ENCODE data around the gene CCDC3.

The CCDC3 gene

DNA sequence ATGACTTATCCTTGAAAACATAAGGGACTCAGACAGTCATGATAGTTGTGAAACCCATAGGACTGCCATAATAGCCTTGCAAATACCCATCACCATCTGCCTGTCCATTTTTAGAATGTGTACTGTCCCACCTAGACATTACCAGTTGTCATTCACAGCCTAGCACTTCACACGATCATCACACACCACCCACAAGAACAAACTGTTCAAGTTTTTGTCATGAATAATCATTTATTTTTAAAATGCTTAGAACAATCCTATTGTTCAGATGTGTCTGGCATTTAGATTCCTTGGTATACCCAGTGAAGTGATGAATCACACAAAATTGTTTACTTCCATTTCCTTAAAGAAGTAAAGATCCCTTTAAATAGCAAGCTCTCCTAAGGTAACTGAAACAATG lies 46.6 kb downstream of the CCDC3 start:
- Histone ChIP-seq H3K4me3 (no peak overlapping the region), H3K9me3 (no peaks in the 10 kb centered on the region), H3K4me1 (peaks cover 0 to 27% (median 10%) of the 10 kb centered on the region in 4 donors), H3K27ac (no peak overlapping the region), H3K27me3 (no peaks in the 10 kb centered on the region), H3K36me3 (no peaks in the 10 kb centered on the region)
- no peak for DNase-seq
- TF ChIP-seq, protein P1, sequence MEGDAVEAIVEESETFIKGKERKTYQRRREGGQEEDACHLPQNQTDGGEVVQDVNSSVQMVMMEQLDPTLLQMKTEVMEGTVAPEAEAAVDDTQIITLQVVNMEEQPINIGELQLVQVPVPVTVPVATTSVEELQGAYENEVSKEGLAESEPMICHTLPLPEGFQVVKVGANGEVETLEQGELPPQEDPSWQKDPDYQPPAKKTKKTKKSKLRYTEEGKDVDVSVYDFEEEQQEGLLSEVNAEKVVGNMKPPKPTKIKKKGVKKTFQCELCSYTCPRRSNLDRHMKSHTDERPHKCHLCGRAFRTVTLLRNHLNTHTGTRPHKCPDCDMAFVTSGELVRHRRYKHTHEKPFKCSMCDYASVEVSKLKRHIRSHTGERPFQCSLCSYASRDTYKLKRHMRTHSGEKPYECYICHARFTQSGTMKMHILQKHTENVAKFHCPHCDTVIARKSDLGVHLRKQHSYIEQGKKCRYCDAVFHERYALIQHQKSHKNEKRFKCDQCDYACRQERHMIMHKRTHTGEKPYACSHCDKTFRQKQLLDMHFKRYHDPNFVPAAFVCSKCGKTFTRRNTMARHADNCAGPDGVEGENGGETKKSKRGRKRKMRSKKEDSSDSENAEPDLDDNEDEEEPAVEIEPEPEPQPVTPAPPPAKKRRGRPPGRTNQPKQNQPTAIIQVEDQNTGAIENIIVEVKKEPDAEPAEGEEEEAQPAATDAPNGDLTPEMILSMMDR (IDR thresholded peaks at IDR 0.05), result no peak
- intact Hi-C loops (cut with DNase I; ENCODE audit: low total_unique reads), result no loop called here

DNA sequence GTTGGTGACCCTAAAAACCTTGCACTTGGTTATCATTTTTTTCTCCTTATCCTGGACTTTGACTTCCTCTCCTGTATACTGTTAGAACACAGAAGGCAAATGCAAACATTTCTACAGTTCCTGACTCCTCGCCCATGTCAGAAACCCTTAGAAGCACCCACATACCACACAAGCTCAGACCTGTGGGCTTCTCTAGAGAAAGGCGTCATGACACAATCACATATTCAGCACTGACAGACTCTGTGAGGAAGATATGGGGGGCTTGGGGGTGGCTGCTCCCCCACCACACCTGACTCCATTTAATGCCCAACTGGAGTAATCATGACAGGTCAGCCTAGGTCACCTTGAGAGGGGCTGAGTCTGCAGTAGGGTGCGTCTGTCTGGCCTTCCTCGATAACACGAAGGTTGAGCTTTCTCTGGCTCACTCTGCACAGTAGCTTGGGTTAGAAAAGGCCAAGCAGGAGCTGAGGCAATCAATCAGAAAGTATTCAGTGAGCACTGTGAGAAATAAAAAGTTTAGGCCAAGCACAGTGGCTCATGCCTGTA lies 50.9 kb downstream of the CCDC3 start:
- intact Hi-C loops (cut with DNase I; ENCODE audit: low total_unique reads), result no loop called here
- Histone ChIP-seq H3K27me3 (no peaks in the 10 kb centered on the region), H3K36me3 (no peaks in the 10 kb centered on the region), H3K9me3 (no peaks in the 10 kb centered on the region), H3K4me1 (peaks cover 0 to 37% (median 11%) of the 10 kb centered on the region in 4 donors), H3K27ac (no peak overlapping the region), H3K4me3 (no peak overlapping the region)
- no peak for DNase-seq
- TF ChIP-seq, protein P1 (IDR thresholded peaks at IDR 0.05), result no peak

DNA sequence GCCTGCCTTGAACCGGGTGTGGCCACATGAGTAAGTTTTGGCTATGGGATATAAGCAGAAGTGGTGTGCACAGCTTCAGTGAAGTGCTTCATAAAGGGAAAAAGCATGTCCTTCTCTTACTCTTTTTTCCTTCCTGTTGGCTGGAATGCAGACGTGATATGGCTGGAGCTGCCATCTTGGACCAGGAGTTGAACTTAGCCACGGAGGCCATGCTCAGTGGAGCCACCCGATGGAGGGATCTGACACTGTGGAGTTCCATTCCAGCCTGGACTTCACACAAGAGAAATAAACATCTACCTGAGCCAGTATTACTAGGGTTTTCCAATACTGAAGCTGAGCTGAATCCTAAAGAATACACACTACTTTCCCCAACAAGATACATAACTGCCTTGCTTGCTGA lies 52.3 kb downstream of the CCDC3 start:
- no peaks in the 10 kb centered on the region for H3K36me3 ChIP-seq
- no peak overlapping the region for H3K27ac ChIP-seq
- TF ChIP-seq, protein P1 (IDR thresholded peaks at IDR 0.05), result no peak
- no peak overlapping the region for H3K4me3 ChIP-seq
- no peak for DNase-seq
- intact Hi-C loops (cut with DNase I; ENCODE audit: low total_unique reads), result no loop called here
- H3K27me3 ChIP-seq, result no peaks in the 10 kb centered on the region
- H3K9me3 ChIP-seq, result no peaks in the 10 kb centered on the region
- peaks cover 0 to 51% (median 11%) of the 10 kb centered on the region in 4 donors for H3K4me1 ChIP-seq

DNA sequence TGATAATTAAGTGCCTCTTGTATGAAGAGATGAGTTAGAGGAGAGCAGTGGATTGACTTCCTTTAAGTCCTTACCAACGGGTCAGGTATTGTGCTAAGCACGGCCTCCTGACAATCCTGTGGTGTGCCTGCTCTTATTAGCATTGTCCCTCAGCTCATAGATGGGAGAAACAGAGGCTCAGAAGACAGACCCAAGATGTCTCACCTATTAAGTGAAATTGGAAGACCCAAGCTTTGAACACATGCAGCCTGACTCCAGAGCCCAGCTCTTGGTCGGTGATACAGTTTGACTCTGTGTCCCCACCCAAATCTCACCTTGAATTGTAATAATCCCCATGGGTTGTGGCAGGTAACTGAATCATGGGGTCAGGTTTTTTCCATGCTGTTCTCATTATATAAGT lies 53.8 kb downstream of the CCDC3 start:
- H3K4me3 ChIP-seq, result no peak overlapping the region
- H3K27me3 ChIP-seq, result no peaks in the 10 kb centered on the region
- peaks cover 0 to 65% (median 11%) of the 10 kb centered on the region in 4 donors for H3K4me1 ChIP-seq
- no peaks in the 10 kb centered on the region for H3K36me3 ChIP-seq
- TF ChIP-seq, protein P1 (IDR thresholded peaks at IDR 0.05), result no peak
- peak overlapping the region; percentile 72 to 77 for H3K27ac ChIP-seq
- no peaks in the 10 kb centered on the region for H3K9me3 ChIP-seq
- DNase-seq, result no peak
- intact Hi-C loops (cut with DNase I; ENCODE audit: low total_unique reads), result no loop called here

DNA sequence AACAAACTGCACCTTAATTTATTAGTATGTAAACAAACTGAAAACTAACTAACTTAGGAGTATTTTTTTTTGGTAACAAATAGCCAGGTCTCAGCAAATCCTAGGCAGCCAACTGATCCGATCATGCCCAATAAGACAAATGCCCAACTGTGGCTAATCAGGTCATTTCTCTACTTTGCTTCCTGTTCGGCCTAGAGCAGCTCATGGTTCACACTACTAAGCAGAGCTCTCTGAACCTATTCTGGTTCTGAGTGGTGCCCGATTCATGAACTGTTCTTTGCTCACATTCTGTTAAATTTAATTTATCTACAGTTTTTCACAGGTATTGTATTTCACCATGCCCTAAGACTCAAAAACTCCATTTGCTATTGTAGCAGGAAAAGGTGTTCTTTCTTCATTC lies 55.1 kb downstream of the CCDC3 start:
- no peak for DNase-seq
- H3K4me3 ChIP-seq, result no peak overlapping the region
- TF ChIP-seq, protein P1 (IDR thresholded peaks at IDR 0.05), result no peak
- H3K27ac ChIP-seq, result peak overlapping the region; percentile 72 to 77
- no peaks in the 10 kb centered on the region for H3K9me3 ChIP-seq
- intact Hi-C loops (cut with DNase I; ENCODE audit: low total_unique reads), result no loop called here
- no peaks in the 10 kb centered on the region for H3K27me3 ChIP-seq
- peaks cover 0 to 77% (median 21%) of the 10 kb centered on the region in 4 donors for H3K4me1 ChIP-seq
- H3K36me3 ChIP-seq, result no peaks in the 10 kb centered on the region
